Trophoblast cell (in vitro differentiated cells and primary cell): Measurements from ENCODE around the gene PXDN.

Experiments
- DNase-seq, 2 donors: peaks; one replicate each; pipeline ENCODE4 v3.0.0-alpha.2; 2016
- H2AFZ ChIP-seq: 2 replicates; pipeline ENCODE4 v1.6.1; 2013; ENCODE audit warnings: low read length, moderate library complexity, mild to moderate bottlenecking; ENCODE audit not compliant: insufficient read depth, poor library complexity
- H2AK5ac ChIP-seq: 2 replicates; pipeline ENCODE4 v1.6.1; 2013; ENCODE audit warnings: mild to moderate bottlenecking, low read length
- H2BK120ac ChIP-seq: 2 replicates; pipeline ENCODE4 v1.6.1; 2013; ENCODE audit warnings: low read length, mild to moderate bottlenecking, moderate library complexity; ENCODE audit not compliant: insufficient read depth, poor library complexity
- H2BK12ac ChIP-seq: 2 replicates; pipeline ENCODE4 v1.6.1; 2013; ENCODE audit warnings: mild to moderate bottlenecking, low read length, moderate library complexity
- H2BK5ac ChIP-seq: 2 replicates; pipeline ENCODE4 v1.6.1; 2013; ENCODE audit warnings: low read length, low read depth, moderate library complexity, mild to moderate bottlenecking; ENCODE audit not compliant: poor library complexity
- H3K14ac ChIP-seq: 2 replicates; pipeline ENCODE4 v1.6.1; 2013; ENCODE audit warnings: mild to moderate bottlenecking, low read length
- H3K18ac ChIP-seq: 2 replicates; pipeline ENCODE4 v1.6.1; 2013; ENCODE audit warnings: mild to moderate bottlenecking, low read length
- H3K23ac ChIP-seq: 2 replicates; pipeline ENCODE4 v1.6.1; 2013; ENCODE audit warnings: low read length
- H3K27ac ChIP-seq: 2 replicates; pipeline ENCODE4 v1.5.1; 2013; ENCODE audit warnings: low read depth, mild to moderate bottlenecking, inconsistent platforms, low read length, moderate library complexity
- H3K27me3 ChIP-seq: 2 replicates; pipeline ENCODE4 v1.6.1; 2013; ENCODE audit warnings: inconsistent platforms, mild to moderate bottlenecking, low read length, moderate library complexity; ENCODE audit not compliant: insufficient read depth
- H3K36me3 ChIP-seq, 2 experiments: 1 replicate in 1 of 2; 2 replicates in 1 of 2; pipeline ENCODE4 v1.6.1; 2013; ENCODE audit warnings: low read length in 2 of 2, mild to moderate bottlenecking in 2 of 2, moderate library complexity in 1 of 2; ENCODE audit not compliant: insufficient read depth in 2 of 2, control insufficient read depth in 1 of 2
- H3K4ac ChIP-seq: 2 replicates; pipeline ENCODE4 v1.6.1; 2013; ENCODE audit warnings: low read depth, mild to moderate bottlenecking, low read length, moderate library complexity
- H3K4me1 ChIP-seq, 2 experiments: 1 replicate in 1 of 2; 2 replicates in 1 of 2; pipeline ENCODE4 v1.6.1; 2013; ENCODE audit warnings: low read length in 2 of 2, mild to moderate bottlenecking in 2 of 2, moderate library complexity in 1 of 2; ENCODE audit not compliant: insufficient read depth in 2 of 2, control insufficient read depth in 1 of 2
- H3K4me2 ChIP-seq: 2 replicates; pipeline ENCODE4 v1.6.1; 2013; ENCODE audit warnings: inconsistent platforms, mild to moderate bottlenecking, low read length, moderate library complexity
- H3K4me3 ChIP-seq: 2 replicates; pipeline ENCODE4 v1.5.1; 2013; ENCODE audit warnings: mild to moderate bottlenecking, low read depth, low read length, inconsistent platforms
- H3K79me1 ChIP-seq: one replicate; pipeline ENCODE4 v1.6.1; 2013; ENCODE audit warnings: low read length
- H3K79me2 ChIP-seq: 2 replicates; pipeline ENCODE4 v1.6.1; 2013; ENCODE audit warnings: low read length, mild to moderate bottlenecking; ENCODE audit not compliant: control insufficient read depth, insufficient read depth, poor library complexity
- H3K9ac ChIP-seq: 2 replicates; pipeline ENCODE4 v1.6.1; 2013; ENCODE audit warnings: mild to moderate bottlenecking, low read length
- H3K9me3 ChIP-seq: 2 replicates; pipeline ENCODE4 v1.6.1; 2013; ENCODE audit warnings: low read depth, mild to moderate bottlenecking, control low read depth, inconsistent platforms, low read length; ENCODE audit not compliant: insufficient read depth
- H4K12ac ChIP-seq: 2 replicates; pipeline ENCODE4 v1.6.1; 2013; ENCODE audit warnings: low read depth, mild to moderate bottlenecking, low read length, moderate library complexity
- H4K8ac ChIP-seq: 2 replicates; pipeline ENCODE4 v1.6.1; 2013; ENCODE audit warnings: low read depth, mild to moderate bottlenecking, low read length, moderate library complexity
- H4K91ac ChIP-seq: one replicate; pipeline ENCODE4 v1.6.1; 2013; ENCODE audit warnings: low read depth, mild to moderate bottlenecking, low read length, moderate library complexity
- WGBS: extraction: QIAGEN DNeasy Blood & Tissue Kit; methylation state at CpG from one replicate; pipeline ENCODE4 v1.1.7; 2013; ENCODE audit warnings: missing lambda C conversion rate; ENCODE audit not compliant: insufficient read length, insufficient coverage; ENCODE audit errors: extremely low coverage; 5-methylcytosine and 5-hydroxymethylcytosine counted together

Gene PXDN

DNA sequence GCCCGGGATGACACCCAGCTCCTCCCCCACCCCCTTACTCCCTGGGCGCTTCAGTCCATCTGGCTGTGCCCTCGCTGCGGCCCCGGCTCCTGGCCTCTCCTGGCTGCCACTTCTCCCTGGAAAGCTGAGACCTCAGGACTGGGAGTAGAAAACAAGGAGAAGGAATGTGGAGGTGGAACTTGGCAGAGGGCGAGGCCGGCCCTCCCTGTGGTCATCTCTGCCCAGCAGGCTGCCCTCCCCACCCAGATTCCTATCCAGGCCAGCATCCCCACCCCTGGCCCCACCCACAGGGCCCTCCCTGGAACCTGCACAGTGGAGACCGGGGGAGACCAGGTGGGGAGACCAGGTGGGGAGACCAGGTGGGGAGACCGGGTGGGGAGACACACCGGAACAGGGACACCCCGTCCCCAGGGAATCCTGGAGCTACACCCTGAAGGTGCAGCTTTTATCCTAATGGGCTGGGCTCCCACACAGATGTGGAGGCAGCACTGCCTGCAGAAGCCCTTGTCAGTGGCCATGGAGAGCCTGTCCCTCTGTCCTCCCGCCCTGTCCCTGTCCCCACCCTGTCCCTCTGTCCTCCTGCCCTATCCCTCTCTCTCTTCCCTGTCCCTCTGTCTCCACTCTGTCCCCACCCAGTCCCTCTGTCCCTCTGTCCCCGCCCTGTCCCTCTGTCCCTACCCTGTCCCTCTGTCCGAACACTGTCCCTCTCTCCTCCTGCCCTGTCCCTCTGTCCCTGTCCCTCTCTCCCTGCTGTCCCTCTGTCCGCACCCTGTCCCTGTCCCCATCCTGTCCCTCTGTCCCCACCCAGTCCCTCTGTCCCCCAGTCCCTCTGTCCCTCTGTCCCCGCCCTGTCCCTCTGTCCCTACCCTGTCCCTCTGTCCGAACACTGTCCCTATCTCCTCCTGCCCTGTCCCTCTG, 157.1 kb downstream of the PXDN start:
- Histone ChIP-seq H3K27ac (no peak overlapping the region), H2BK12ac (no peak overlapping the region), H2BK120ac (no peak overlapping the region), H3K36me3 (no peaks in the 10 kb centered on the region), H3K9ac (no peak overlapping the region), H3K4me2 (no peak overlapping the region), H3K4me1 (peaks cover 19 to 20% of the 10 kb centered on the region in 2 experiments), H3K14ac (no peak overlapping the region), H3K4ac (no peak overlapping the region), H3K27me3 (no peaks in the 10 kb centered on the region), H3K79me2 (peaks cover 2% of the 10 kb centered on the region), H3K9me3 (peaks cover 6% of the 10 kb centered on the region), H2BK5ac (no peak overlapping the region), H4K91ac (no peak overlapping the region), H2AFZ (no peak overlapping the region), H4K12ac (no peak overlapping the region), H3K18ac (no peak overlapping the region), H3K79me1 (peaks cover 3% of the 10 kb centered on the region), H2AK5ac (no peak overlapping the region), H3K23ac (no peak overlapping the region), H4K8ac (no peak overlapping the region), H3K4me3 (no peak overlapping the region)
- DNase-seq = no peak
- no CpG with 5 or more reads among the region's 17 CpGs for WGBS

DNA sequence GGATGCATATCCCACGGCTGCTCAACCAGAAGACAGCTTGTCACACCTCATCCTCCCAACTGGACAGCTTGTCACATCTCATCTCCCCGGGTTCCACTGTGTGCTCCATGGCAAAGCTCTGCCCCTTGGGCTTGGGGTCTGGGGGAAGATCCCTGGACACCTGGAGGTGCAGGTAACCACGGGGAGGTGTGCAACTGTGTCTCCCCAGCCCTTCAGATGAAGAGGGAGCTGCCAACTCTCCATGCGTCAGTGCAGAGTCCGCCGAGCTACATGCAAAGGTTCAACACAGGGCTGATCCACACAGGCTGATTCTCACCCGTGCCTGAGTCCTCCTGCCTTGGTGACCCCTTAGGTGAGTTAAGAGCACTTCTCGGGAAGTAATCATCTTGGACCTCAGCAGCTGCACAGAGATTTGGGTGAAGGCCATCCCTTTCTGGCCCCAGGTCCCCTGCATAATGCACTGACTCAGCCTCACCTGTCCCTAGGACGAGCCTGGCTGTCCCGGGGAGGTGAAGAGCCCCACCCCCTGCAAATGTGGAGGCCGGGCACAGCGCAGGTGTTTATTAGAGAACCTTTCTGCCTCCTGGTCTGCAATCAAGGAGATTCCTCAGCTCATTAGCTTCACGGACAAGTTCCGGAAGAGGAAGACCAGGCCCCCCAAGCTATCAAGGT, 157.9 kb downstream of the PXDN start:
- Histone ChIP-seq H3K79me1 (peaks cover 3% of the 10 kb centered on the region), H3K18ac (no peak overlapping the region), H3K27me3 (no peaks in the 10 kb centered on the region), H3K4me2 (no peak overlapping the region), H3K9me3 (peaks cover 5% of the 10 kb centered on the region), H2AK5ac (no peak overlapping the region), H3K9ac (no peak overlapping the region), H3K36me3 (no peaks in the 10 kb centered on the region), H3K4me1 (peaks cover 13 to 17% of the 10 kb centered on the region in 2 experiments), H4K91ac (no peak overlapping the region), H4K8ac (no peak overlapping the region), H2BK120ac (no peak overlapping the region), H3K79me2 (peaks cover 2% of the 10 kb centered on the region), H2BK5ac (no peak overlapping the region), H3K23ac (no peak overlapping the region), H3K14ac (no peak overlapping the region), H2BK12ac (no peak overlapping the region), H4K12ac (no peak overlapping the region), H2AFZ (no peak overlapping the region), H3K4ac (no peak overlapping the region), H3K27ac (no peak overlapping the region), H3K4me3 (peak overlapping the region; percentile 13)
- WGBS = no CpG with 5 or more reads among the region's 14 CpGs
- DNase-seq = no peak

DNA sequence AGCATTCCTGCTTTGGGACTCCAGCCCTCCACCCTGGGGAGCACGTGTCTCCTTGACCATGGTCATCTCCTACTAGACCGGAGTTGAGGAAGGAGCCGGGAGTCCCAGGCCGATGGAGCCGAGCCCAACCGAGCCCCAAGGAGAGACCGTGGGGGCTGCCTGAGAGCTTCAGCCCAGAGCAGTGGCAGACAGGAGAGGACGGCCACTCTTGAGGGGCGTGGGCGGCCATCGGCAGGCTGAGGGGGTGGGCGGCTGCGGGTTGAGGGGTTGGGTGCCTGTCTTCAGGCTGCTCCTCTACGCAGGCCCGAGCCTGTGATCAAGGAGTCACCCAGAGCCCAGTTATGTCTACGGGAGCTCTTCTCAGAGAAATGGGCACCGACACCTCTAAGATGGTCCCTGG, 158.7 kb downstream of the PXDN start:
- peaks cover 4% of the 10 kb centered on the region for H3K9me3 ChIP-seq
- no peak for DNase-seq
- no peak overlapping the region for H3K9ac ChIP-seq
- H3K36me3 ChIP-seq = no peaks in the 10 kb centered on the region
- no peak overlapping the region for H3K14ac ChIP-seq
- peaks cover 1% of the 10 kb centered on the region for H3K79me2 ChIP-seq
- no peak overlapping the region for H3K18ac ChIP-seq
- peaks cover 6 to 10% of the 10 kb centered on the region in 2 experiments for H3K4me1 ChIP-seq
- no peak overlapping the region for H2BK5ac ChIP-seq
- no peak overlapping the region for H3K23ac ChIP-seq
- H3K27ac ChIP-seq = no peak overlapping the region
- no peak overlapping the region for H4K8ac ChIP-seq
- no peak overlapping the region for H4K12ac ChIP-seq
- H3K4ac ChIP-seq = no peak overlapping the region
- peaks cover 2% of the 10 kb centered on the region for H3K79me1 ChIP-seq
- H4K91ac ChIP-seq = no peak overlapping the region
- no peaks in the 10 kb centered on the region for H3K27me3 ChIP-seq
- H2AFZ ChIP-seq = no peak overlapping the region
- no peak overlapping the region for H2BK12ac ChIP-seq
- no CpG with 5 or more reads among the region's 17 CpGs for WGBS
- H2BK120ac ChIP-seq = no peak overlapping the region
- H3K4me2 ChIP-seq = no peak overlapping the region
- H3K4me3 ChIP-seq = no peak overlapping the region
- no peak overlapping the region for H2AK5ac ChIP-seq

DNA sequence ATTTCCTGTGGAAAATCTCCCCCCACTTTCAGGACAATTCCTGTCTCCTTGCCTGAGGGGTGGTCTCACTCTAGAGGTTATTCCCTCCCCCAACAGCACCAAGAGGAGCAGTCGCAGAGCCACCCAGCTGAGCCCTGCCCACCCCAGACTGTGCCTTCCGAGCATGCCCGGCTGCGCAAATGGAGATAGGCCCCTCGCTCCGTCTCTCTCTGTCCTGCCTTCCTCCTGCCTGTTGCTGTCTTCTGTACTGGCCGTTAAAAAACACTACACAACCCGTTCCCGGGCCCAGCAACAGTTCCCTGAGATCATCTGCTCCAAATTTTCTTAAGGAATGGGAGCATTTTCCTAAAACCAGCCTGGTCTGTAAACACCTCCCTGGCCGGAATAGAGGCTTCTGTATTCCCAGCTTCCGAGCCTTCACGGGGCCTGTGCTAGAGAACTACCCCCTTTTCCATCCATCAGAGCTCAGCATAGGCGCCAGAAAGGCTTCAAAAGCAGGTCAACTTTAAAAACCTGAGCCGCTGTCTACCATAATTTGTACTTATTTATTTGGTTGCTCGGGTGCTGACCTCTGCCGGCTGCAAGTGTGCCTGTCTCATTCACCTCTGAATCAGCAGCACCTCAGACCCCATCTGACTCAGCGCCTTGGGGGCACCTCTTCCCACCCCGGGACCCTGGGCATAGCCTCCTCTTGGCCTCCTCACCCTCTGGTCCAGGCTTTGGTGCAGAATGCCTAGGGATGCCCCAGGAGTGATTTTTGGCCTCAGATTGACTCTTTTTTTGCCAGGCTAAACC, 159.4 kb downstream of the PXDN start:
- Histone ChIP-seq H3K23ac (no peak overlapping the region), H3K14ac (no peak overlapping the region), H2BK12ac (no peak overlapping the region)

More for the DNA sequence above, 159.4 kb downstream of the PXDN start:
- Histone ChIP-seq H3K9me3 (peaks cover 4% of the 10 kb centered on the region), H3K36me3 (no peaks in the 10 kb centered on the region), H3K79me2 (no peaks in the 10 kb centered on the region), H2BK5ac (no peak overlapping the region), H3K9ac (no peak overlapping the region), H4K12ac (no peak overlapping the region), H4K91ac (no peak overlapping the region), H3K4me1 (peaks cover 4 to 9% of the 10 kb centered on the region in 2 experiments), H2BK120ac (no peak overlapping the region), H4K8ac (no peak overlapping the region), H2AK5ac (no peak overlapping the region), H3K4me3 (no peak overlapping the region), H3K4ac (no peak overlapping the region), H3K27me3 (no peaks in the 10 kb centered on the region), H2AFZ (no peak overlapping the region), H3K79me1 (no peaks in the 10 kb centered on the region), H3K18ac (no peak overlapping the region), H3K27ac (no peak overlapping the region), H3K4me2 (no peak overlapping the region)
- no peak for DNase-seq
- WGBS = no CpG with 5 or more reads among the region's 18 CpGs
